CD4-positive, CD25-positive, alpha-beta regulatory T cell (primary cell): ENCODE data around the gene MRPS30. TPM values are rescaled to one million over a fixed set of nuclear protein-coding genes. Genes with fewer than 3 reads are reported as not detected.

Experiments used
- ATAC-seq, 2 donors: fragments of 150-1000 bp; cut with Tn5 transposase; one replicate each; pipeline ENCODE4 v1.10.0; 2021; ENCODE audit warnings: low read depth in 2 of 2, moderate number of reproducible peaks in 2 of 2, moderate library complexity in 1 of 2
- DNase-seq, 3 donors: peaks; one replicate each; pipeline versions ENCODE4 v3.0.0 to v3.0.0-alpha.2; 2012 to 2022; ENCODE audit warnings: mixed read lengths in 1 of 3
- H3K27ac ChIP-seq: one replicate; pipeline ENCODE4 v1.7.0; 2013; ENCODE audit warnings: mild to moderate bottlenecking, low read length; ENCODE audit not compliant: insufficient read depth, poor library complexity, severe bottlenecking
- H3K27me3 ChIP-seq: one replicate; pipeline ENCODE4 v1.7.0; 2013; ENCODE audit warnings: low read length; ENCODE audit not compliant: control insufficient read depth, insufficient read depth
- H3K36me3 ChIP-seq: one replicate; pipeline ENCODE4 v1.7.0; 2013; ENCODE audit warnings: mild to moderate bottlenecking, low read length, moderate library complexity; ENCODE audit not compliant: control insufficient read depth, insufficient read depth
- H3K4me1 ChIP-seq: 2 replicates; pipeline ENCODE4 v1.7.0; 2013; ENCODE audit warnings: mild to moderate bottlenecking, low read length; ENCODE audit not compliant: insufficient read depth, control insufficient read depth, poor library complexity, severe bottlenecking
- H3K4me3 ChIP-seq: one replicate; pipeline ENCODE4 v1.7.0; 2013; ENCODE audit warnings: low read depth, mild to moderate bottlenecking, low read length, moderate library complexity
- H3K9me3 ChIP-seq, 2 experiments: 1 replicate in 1 of 2; 2 replicates in 1 of 2; pipeline ENCODE4 v1.7.0; 2013; ENCODE audit warnings: low read length in 2 of 2, mild to moderate bottlenecking in 1 of 2, moderate library complexity in 1 of 2; ENCODE audit not compliant: control insufficient read depth in 2 of 2
- H3K27ac Mint-ChIP-seq, 3 donors: one replicate each; pipeline ENCODE4 v1.8.0; 2020 to 2022; ENCODE audit warnings: mild to moderate bottlenecking in 3 of 3, mixed read lengths in 3 of 3, moderate library complexity in 2 of 3
- H3K27me3 Mint-ChIP-seq: one replicate; pipeline ENCODE4 v1.8.0; 2022; ENCODE audit warnings: mild to moderate bottlenecking, mixed read lengths
- H3K36me3 Mint-ChIP-seq: one replicate; pipeline ENCODE4 v1.8.0; 2020; ENCODE audit warnings: mixed read lengths
- H3K4me1 Mint-ChIP-seq, 4 donors: one replicate each; pipeline ENCODE4 v1.8.0; 2020 to 2022; ENCODE audit warnings: mixed read lengths in 4 of 4, mild to moderate bottlenecking in 1 of 4
- H3K4me3 Mint-ChIP-seq, 4 donors: one replicate each; pipeline ENCODE4 v1.8.0; 2020 to 2022; ENCODE audit warnings: mild to moderate bottlenecking in 4 of 4, mixed read lengths in 4 of 4, moderate library complexity in 3 of 4
- H3K9me3 Mint-ChIP-seq, 7 donors: one replicate each; pipeline ENCODE4 v1.8.0; 2020 to 2022; ENCODE audit warnings: mixed read lengths in 7 of 7, mild to moderate bottlenecking in 3 of 7, moderate library complexity in 2 of 7
- polyA plus RNA-seq, 4 donors: library from polyadenylated mRNA; unstranded; fragments of 300-500 nt; fragmentation: Illumina TruSeq; gene quantifications; one replicate each; pipeline ENCODE4 v1.2.3, GENCODE V29; 2021
- total RNA-seq: library from RNA; stranded (reverse); gene quantifications from one replicate; pipeline ENCODE4 v1.2.3, GENCODE V29; 2022

MRPS30 gene
- total and polyA plus RNA-seq, 5 donors from 2014 or later: 42.5 to 75.4 (median 71.3) TPM

GRCh38 chr5:44827681-44828080 is 18.9 kb downstream of the MRPS30 start:
- Histone ChIP-seq H3K9me3 (no peaks in the 10 kb centered on the region), H3K36me3 (no peaks in the 10 kb centered on the region), H3K4me1 (no peaks in the 10 kb centered on the region), H3K27ac (no peak overlapping the region), H3K27me3 (no peaks in the 10 kb centered on the region), H3K4me3 (no peak overlapping the region)
- ATAC-seq: no peak
- no peak for DNase-seq
- Mint-ChIP-seq H3K4me3 (no peak overlapping the region), H3K9me3 (no peaks in the 10 kb centered on the region), H3K27ac (no peak overlapping the region), H3K4me1 (peaks cover 2 to 18% (median 11%) of the 10 kb centered on the region in 4 donors), H3K36me3 (peaks cover 18% of the 10 kb centered on the region), H3K27me3 (no peaks in the 10 kb centered on the region)

- Mint-ChIP-seq H3K36me3 (peaks cover 18% of the 10 kb centered on the region), H3K4me1 (peaks cover 2 to 18% (median 11%) of the 10 kb centered on the region in 4 donors)
- no peak for ATAC-seq
Observed at GRCh38 chr5:44828719-44829118, 20.0 kb downstream of the MRPS30 start.

GRCh38 chr5:44830951-44831350 is 22.2 kb downstream of the MRPS30 start:
- peaks cover 15% of the 10 kb centered on the region for H3K36me3 Mint-ChIP-seq
- no peak for DNase-seq

More at GRCh38 chr5:44828719-44829118, 20.0 kb downstream of the MRPS30 start:
- Histone ChIP-seq H3K27ac (no peak overlapping the region), H3K27me3 (no peaks in the 10 kb centered on the region), H3K36me3 (no peaks in the 10 kb centered on the region), H3K9me3 (no peaks in the 10 kb centered on the region), H3K4me1 (no peaks in the 10 kb centered on the region), H3K4me3 (no peak overlapping the region)
- Mint-ChIP-seq H3K4me3 (no peak overlapping the region), H3K27ac (no peak overlapping the region), H3K9me3 (no peaks in the 10 kb centered on the region), H3K27me3 (no peaks in the 10 kb centered on the region)
- no peak for DNase-seq

GRCh38 chr5:44833249-44833648 is 24.5 kb downstream of the MRPS30 start:
- DNase-seq (no peak), ATAC-seq (no peak)
- no peaks in the 10 kb centered on the region for H3K36me3 ChIP-seq
- Mint-ChIP-seq H3K27ac (no peak overlapping the region), H3K9me3 (peaks cover 0 to 4% (median 2%) of the 10 kb centered on the region in 7 donors), H3K4me3 (no peak overlapping the region), H3K27me3 (no peaks in the 10 kb centered on the region), H3K4me1 (peaks cover 0 to 9% (median 5%) of the 10 kb centered on the region in 4 donors), H3K36me3 (peaks cover 20% of the 10 kb centered on the region)
- no peaks in the 10 kb centered on the region for H3K4me1 ChIP-seq
- H3K9me3 ChIP-seq: no peaks in the 10 kb centered on the region
- H3K27ac ChIP-seq: no peak overlapping the region
- no peak overlapping the region for H3K4me3 ChIP-seq
- no peaks in the 10 kb centered on the region for H3K27me3 ChIP-seq

More at GRCh38 chr5:44830951-44831350, 22.2 kb downstream of the MRPS30 start:
- no peaks in the 10 kb centered on the region for H3K27me3 Mint-ChIP-seq
- ATAC-seq: no peak
- no peak overlapping the region for H3K4me3 Mint-ChIP-seq
- Histone ChIP-seq H3K9me3 (no peaks in the 10 kb centered on the region), H3K27ac (no peak overlapping the region), H3K36me3 (no peaks in the 10 kb centered on the region), H3K4me3 (no peak overlapping the region), H3K4me1 (no peaks in the 10 kb centered on the region), H3K27me3 (no peaks in the 10 kb centered on the region)
- peaks cover 2 to 18% (median 10%) of the 10 kb centered on the region in 4 donors for H3K4me1 Mint-ChIP-seq
- H3K27ac Mint-ChIP-seq: no peak overlapping the region
- peaks cover 0 to 4% (median 0%) of the 10 kb centered on the region in 7 donors for H3K9me3 Mint-ChIP-seq

GRCh38 chr5:44835693-44836092 is 26.9 kb downstream of the MRPS30 start:
- Histone ChIP-seq H3K4me3 (no peak overlapping the region), H3K27ac (no peak overlapping the region), H3K4me1 (no peaks in the 10 kb centered on the region), H3K9me3 (peaks cover 0 to 14% of the 10 kb centered on the region in 2 experiments), H3K27me3 (no peaks in the 10 kb centered on the region), H3K36me3 (no peaks in the 10 kb centered on the region)
- DNase-seq: no peak
- no peak for ATAC-seq
- peaks cover 4 to 9% (median 6%) of the 10 kb centered on the region in 7 donors for H3K9me3 Mint-ChIP-seq
- H3K27me3 Mint-ChIP-seq: no peaks in the 10 kb centered on the region
- peaks cover 20% of the 10 kb centered on the region for H3K36me3 Mint-ChIP-seq
- H3K4me1 Mint-ChIP-seq: peaks cover 0 to 4% (median 1%) of the 10 kb centered on the region in 4 donors
- no peak overlapping the region for H3K4me3 Mint-ChIP-seq
- no peak overlapping the region for H3K27ac Mint-ChIP-seq

GRCh38 chr5:44839018-44839681 is 30.4 kb downstream of the MRPS30 start:
- DNase-seq: no peak
- Mint-ChIP-seq H3K27ac (no peak overlapping the region), H3K36me3 (peaks cover 20% of the 10 kb centered on the region), H3K27me3 (no peaks in the 10 kb centered on the region), H3K4me1 (peaks cover 0 to under 1% (median 0%) of the 10 kb centered on the region in 4 donors), H3K4me3 (no peak overlapping the region), H3K9me3 (peaks cover 4 to 9% (median 6%) of the 10 kb centered on the region in 7 donors)
- no peak for ATAC-seq
- no peak overlapping the region for H3K27ac ChIP-seq
- no peaks in the 10 kb centered on the region for H3K27me3 ChIP-seq
- no peak overlapping the region for H3K4me3 ChIP-seq
- peaks cover 0 to 14% of the 10 kb centered on the region in 2 experiments for H3K9me3 ChIP-seq
- no peaks in the 10 kb centered on the region for H3K4me1 ChIP-seq
- H3K36me3 ChIP-seq: no peaks in the 10 kb centered on the region

GRCh38 chr5:44842496-44843282 is 33.9 kb downstream of the MRPS30 start:
- ATAC-seq (no peak), DNase-seq (no peak)
- H3K9me3 Mint-ChIP-seq: peaks cover 0 to 9% (median 7%) of the 10 kb centered on the region in 7 donors
- no peak overlapping the region for H3K27ac Mint-ChIP-seq
- Histone ChIP-seq H3K4me1 (no peaks in the 10 kb centered on the region), H3K27me3 (no peaks in the 10 kb centered on the region), H3K27ac (no peak overlapping the region), H3K9me3 (peaks cover 0 to 14% of the 10 kb centered on the region in 2 experiments), H3K36me3 (no peaks in the 10 kb centered on the region), H3K4me3 (no peak overlapping the region)
- H3K36me3 Mint-ChIP-seq: peaks cover 7% of the 10 kb centered on the region
- H3K27me3 Mint-ChIP-seq: peaks cover 8% of the 10 kb centered on the region
- H3K4me1 Mint-ChIP-seq: no peaks in the 10 kb centered on the region
- no peak overlapping the region for H3K4me3 Mint-ChIP-seq
